Right lobe of liver (tissue), 6 donors: Measurements from ENCODE around the gene CIAO3. TPM values are rescaled to one million over a fixed set of nuclear protein-coding genes. Genes with fewer than 3 reads are reported as not detected.
A peak's percentile ranks its signal among the peaks of the same experiment; 100 is the strongest.

Experiments
- ATAC-seq, 4 donors: fragments of 200-7000 bp; cut with Tn5 transposase; one replicate each; pipeline ENCODE4 v1.9.1; 2020; ENCODE audit warnings: mild to moderate bottlenecking in 4 of 4, moderate library complexity in 4 of 4
- DNase-seq, 3 donors: peaks; one replicate each; pipeline ENCODE4 v3.0.0-alpha.2; 2020
- H3K27ac ChIP-seq, 3 donors: fragments of 200-600 bp; one replicate each; pipeline ENCODE4 v1.8.0; 2022
- H3K27me3 ChIP-seq, 2 donors: fragments of 200-600 bp; one replicate each; pipeline ENCODE4 v1.8.0; 2022
- H3K36me3 ChIP-seq, 4 donors: fragments of 200-600 bp; sonication (generic) in 1 of 4; one replicate each; pipeline versions ENCODE4 v1.5.1 to v1.8.0; 2017 to 2022; ENCODE audit warnings: control low read depth in 1 of 4
- H3K4me1 ChIP-seq, 4 donors: fragments of 200-600 bp; sonication (generic) in 1 of 4; one replicate each; pipeline versions ENCODE4 v1.5.1 to v1.8.0; 2017 to 2022; ENCODE audit warnings: control low read depth in 1 of 4
- H3K4me3 ChIP-seq, 3 donors: fragments of 200-600 bp; one replicate each; pipeline ENCODE4 v1.8.0; 2022
- H3K9me3 ChIP-seq, 4 donors: fragments of 200-600 bp; sonication (generic) in 1 of 4; one replicate each; pipeline versions ENCODE4 v1.5.1 to v1.8.0; 2017 to 2022; ENCODE audit warnings: control low read depth in 1 of 4
- CTCF ChIP-seq, 4 donors: fragments of 200-600 bp in 3 of 4; fragments of 450-650 bp in 1 of 4; IDR thresholded peaks; one replicate each; pipeline versions ENCODE4 v1.5.1 to v1.8.0; 2016 to 2022; ENCODE audit warnings: antibody characterized with exemption in 4 of 4, mild to moderate bottlenecking in 2 of 4
- POLR2A ChIP-seq: fragments of 450-650 bp; IDR thresholded peaks from one replicate; pipeline ENCODE4 v1.6.1; 2017; ENCODE audit warnings: antibody characterized with exemption, mild to moderate bottlenecking
- WGBS: methylation state at CpG from one replicate; pipeline ENCODE4 v1.1.6; 2018; ENCODE audit warnings: low coverage, low lambda C conversion rate; ENCODE audit not compliant: insufficient coverage; ENCODE audit errors: missing lambda C conversion rate; 5-methylcytosine and 5-hydroxymethylcytosine counted together
- intact Hi-C, 2 donors: fragments of 100-400 bp; cut with DNase I; formaldehyde crosslinking; loops; one replicate each; pipeline versions ENCODE4 v1.11.2 to v1.14.1; 2022
- total RNA-seq, 6 experiments: library from RNA; depleted of rRNA in 2 of 6; stranded (reverse); fragments of >200 nt in 2 of 6; fragmentation: NEBNext Ultra II Directional in 3 of 6; extraction: Animal tissue kit (Norgen Biotek cat#: 25700) in 3 of 6; gene quantifications; one replicate each; pipeline versions ENCODE4 v1.1.0 to v1.2.4, GENCODE V29; 2016 to 2023
- donor health status: DM: no; HTN: yes; CAD: no.
- donor health status: DM: no; HTN: no; CAD: no.
- donor health status: DM: no; HTN: no; CAD: no.
- donor health status: DM: no; HTN: yes; CAD: no.
- donor health status: DM: no; HTN: yes; CAD: no.

CIAO3 gene
- total RNA-seq, 6 experiments from 2014 or later, result 11.9 to 26.1 (median 17.3) TPM

- H3K4me3 ChIP-seq, result peak overlapping the region; percentile 18 to 40 (median 25)
- peaks cover 0 to 15% (median 0%) of the 10 kb centered on the region in 4 donors for H3K4me1 ChIP-seq
- no peak overlapping the region for H3K27ac ChIP-seq
- TF ChIP-seq POLR2A, result no peak
- no peak for TF ChIP-seq CTCF (IDR thresholded peaks at IDR 0.05)
- WGBS, result 5% methylated on average over 19 of the region's 80 CpGs
- ATAC-seq (peak; percentile 43 to 53 (median 44)), DNase-seq (peak in 2 of 3 donors; percentile 57 to 59)
- no peaks in the 10 kb centered on the region for H3K27me3 ChIP-seq
- H3K36me3 ChIP-seq, result peaks cover 0 to 3% (median 0%) of the 10 kb centered on the region in 4 donors
- H3K9me3 ChIP-seq, result no peaks in the 10 kb centered on the region
- intact Hi-C loops, result no loop called here
Observed at GRCh38 chr16:728131-728889, 12.5 kb downstream of the CIAO3 start.

DNA sequence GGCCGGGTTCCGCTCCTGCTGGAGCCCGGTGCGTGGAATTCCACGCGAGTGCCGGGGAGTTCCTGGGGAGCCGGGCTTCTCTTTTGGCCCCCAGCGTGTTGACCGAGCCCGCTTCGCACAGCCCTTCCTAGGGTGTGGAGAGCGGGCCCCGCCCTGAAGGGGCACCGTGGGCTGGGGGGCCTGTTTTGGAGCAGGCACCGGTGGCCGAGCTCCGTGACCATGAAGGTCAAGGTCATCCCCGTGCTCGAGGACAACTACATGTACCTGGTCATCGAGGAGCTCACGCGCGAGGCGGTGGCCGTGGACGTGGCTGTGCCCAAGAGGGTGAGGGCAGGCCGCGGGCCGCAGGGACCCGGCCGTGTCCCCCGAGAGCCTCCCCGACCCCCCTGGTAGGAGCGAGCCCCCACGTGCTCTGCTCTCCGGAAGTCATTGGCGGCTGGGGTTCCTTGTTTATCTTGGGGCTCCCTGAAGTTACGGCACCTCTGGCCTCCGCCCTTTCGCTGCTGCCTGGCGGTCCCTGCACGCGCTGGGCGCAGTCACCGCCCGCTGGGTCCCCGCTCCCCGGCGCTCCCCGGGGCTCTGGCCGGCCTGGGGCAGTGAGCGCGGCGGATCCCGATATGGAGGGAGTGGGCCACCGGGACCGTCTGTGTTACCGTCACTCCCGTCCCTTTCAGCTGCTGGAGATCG lies 13.4 kb downstream of the CIAO3 start:
- no CpG with 5 or more reads among the region's 61 CpGs for WGBS
- DNase-seq, result peak in 1 of 3 donors; percentile 32

GRCh38 chr16:726438-727290 lies 14.1 kb downstream of the CIAO3 start, which contains the start of the genes CCDC78 and HAGHL:
CCDC78 (minus strand) TSS chr16:726443; CDS start chr16:726367, 76 bp downstream.
HAGHL (plus strand) TSS chr16:727106; CDS start chr16:727510, 404 bp downstream.
- Histone ChIP-seq H3K4me1 (peaks cover 0 to 17% (median 1%) of the 10 kb centered on the region in 4 donors), H3K27ac (no peak within 1 kb of the TSS), H3K4me3 (peak within 1 kb of the TSS; percentile 18 to 40 (median 25)), H3K36me3 (no peaks in the 10 kb centered on the region), H3K9me3 (no peaks in the 10 kb centered on the region), H3K27me3 (no peaks in the 10 kb centered on the region)
- peak in 3 of 4 donors; percentile 8 to 41 (median 15) for ATAC-seq
- TF ChIP-seq POLR2A (no peak), CTCF (IDR thresholded peaks at IDR 0.05) (no peak)
- DNase-seq, result peak in 1 of 3 donors; percentile 49
- intact Hi-C loops, result no loop called here
- WGBS, result 5% methylated on average over 4 of the region's 88 CpGs

More for the DNA sequence above, 13.4 kb downstream of the CIAO3 start:
- Histone ChIP-seq H3K4me3 (peak overlapping the region; percentile 18 to 40 (median 25)), H3K4me1 (peaks cover 0 to 15% (median 0%) of the 10 kb centered on the region in 4 donors), H3K9me3 (no peaks in the 10 kb centered on the region), H3K27ac (no peak overlapping the region), H3K36me3 (peaks cover 0 to 3% (median 0%) of the 10 kb centered on the region in 4 donors), H3K27me3 (no peaks in the 10 kb centered on the region)
- intact Hi-C loops, result no loop called here
- ATAC-seq, result no peak
- TF ChIP-seq CTCF (IDR thresholded peaks at IDR 0.05), result no peak
- no peak for TF ChIP-seq POLR2A

DNA sequence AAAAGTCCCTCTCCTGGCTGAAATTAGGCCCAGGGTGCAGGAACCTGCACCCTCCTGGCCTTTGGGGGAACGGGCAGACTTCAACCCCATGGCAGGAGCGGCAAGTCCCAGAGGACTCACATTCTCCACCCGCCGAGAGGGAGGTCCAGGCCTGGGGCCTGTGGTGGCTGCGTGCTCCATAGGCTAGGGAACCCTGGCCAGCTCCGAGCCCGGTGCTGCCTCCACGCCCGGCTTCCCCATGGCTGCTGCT lies 14.7 kb downstream of the CIAO3 start:
- Histone ChIP-seq H3K4me3 (no peak overlapping the region), H3K27ac (no peak overlapping the region), H3K9me3 (no peaks in the 10 kb centered on the region), H3K27me3 (no peaks in the 10 kb centered on the region), H3K4me1 (peaks cover 0 to 21% (median 2%) of the 10 kb centered on the region in 4 donors), H3K36me3 (no peaks in the 10 kb centered on the region)
- TF ChIP-seq POLR2A (no peak), CTCF (IDR thresholded peaks at IDR 0.05) (no peak)
- intact Hi-C loops, result no loop called here
- WGBS, result 30% methylated on average over 2 of the region's 9 CpGs
- DNase-seq (no peak), ATAC-seq (no peak)
